ENCODE data around the gene STK11. TPM values are rescaled to one million over a fixed set of nuclear protein-coding genes. Genes with fewer than 3 reads are reported as not detected.
A peak's percentile ranks its signal among the peaks of the same experiment; 100 is the strongest.

STK11 gene
- total RNA-seq, 3 donors from 2014 or later = 32.8 to 55.0 (median 52.1) TPM

DNA sequence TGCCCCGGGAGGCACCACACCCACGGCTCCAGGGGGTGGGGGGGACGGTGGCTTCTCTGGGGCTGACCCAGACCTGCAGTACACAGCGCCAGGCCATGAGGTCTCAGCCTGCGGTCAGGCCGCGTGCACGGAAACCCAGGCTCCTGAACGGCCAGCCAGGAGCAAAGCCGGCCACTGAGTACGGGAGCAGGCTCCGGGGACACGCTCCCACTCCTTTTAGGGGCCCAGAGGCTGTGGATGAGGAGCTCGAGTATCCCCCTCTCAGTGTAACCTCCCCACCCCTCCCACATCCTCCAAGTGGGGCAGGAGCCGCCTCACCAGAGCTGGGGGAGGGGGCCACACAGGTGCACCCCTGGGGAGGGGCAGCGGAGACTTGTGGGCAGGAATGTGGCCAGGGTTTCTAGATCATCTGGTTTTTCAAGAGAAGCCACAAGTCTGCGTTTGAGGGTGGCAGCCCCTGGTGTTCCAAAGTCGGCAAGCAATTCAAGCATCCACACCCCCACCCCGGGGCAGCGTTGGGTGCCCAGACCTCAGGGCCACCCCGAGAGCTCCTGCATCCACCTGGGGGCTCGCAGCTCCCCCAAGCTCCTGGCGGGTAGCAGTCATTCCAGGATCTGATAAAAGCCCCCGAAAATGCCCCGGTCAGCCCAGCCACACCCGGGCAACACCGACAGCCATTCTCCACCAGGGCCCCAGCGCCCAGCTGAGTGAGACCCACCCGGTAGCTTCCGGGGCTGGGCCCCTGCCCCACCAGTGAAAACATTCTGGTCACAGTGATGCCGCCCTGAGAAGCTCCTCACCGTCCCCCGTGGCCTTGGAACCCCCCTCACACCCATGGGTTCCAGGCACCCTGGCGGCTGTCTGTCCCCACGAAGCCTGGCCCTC is 37.6 kb upstream of the STK11 start:
- no peaks in the 10 kb centered on the region for H3K9me3 ChIP-seq
- H3K27ac ChIP-seq = peak overlapping the region; percentile 87 to 99
- H3K4me1 ChIP-seq = peaks cover 38 to 54% of the 10 kb centered on the region in 2 donors
- H3K36me3 ChIP-seq = no peaks in the 10 kb centered on the region
- no peaks in the 10 kb centered on the region for H3K27me3 ChIP-seq
- TF ChIP-seq POLR2A (IDR thresholded peaks at IDR 0.05) (no peak), POLR2AphosphoS5 (IDR thresholded peaks at IDR 0.05) (no peak)
- TF ChIP-seq, protein P1, sequence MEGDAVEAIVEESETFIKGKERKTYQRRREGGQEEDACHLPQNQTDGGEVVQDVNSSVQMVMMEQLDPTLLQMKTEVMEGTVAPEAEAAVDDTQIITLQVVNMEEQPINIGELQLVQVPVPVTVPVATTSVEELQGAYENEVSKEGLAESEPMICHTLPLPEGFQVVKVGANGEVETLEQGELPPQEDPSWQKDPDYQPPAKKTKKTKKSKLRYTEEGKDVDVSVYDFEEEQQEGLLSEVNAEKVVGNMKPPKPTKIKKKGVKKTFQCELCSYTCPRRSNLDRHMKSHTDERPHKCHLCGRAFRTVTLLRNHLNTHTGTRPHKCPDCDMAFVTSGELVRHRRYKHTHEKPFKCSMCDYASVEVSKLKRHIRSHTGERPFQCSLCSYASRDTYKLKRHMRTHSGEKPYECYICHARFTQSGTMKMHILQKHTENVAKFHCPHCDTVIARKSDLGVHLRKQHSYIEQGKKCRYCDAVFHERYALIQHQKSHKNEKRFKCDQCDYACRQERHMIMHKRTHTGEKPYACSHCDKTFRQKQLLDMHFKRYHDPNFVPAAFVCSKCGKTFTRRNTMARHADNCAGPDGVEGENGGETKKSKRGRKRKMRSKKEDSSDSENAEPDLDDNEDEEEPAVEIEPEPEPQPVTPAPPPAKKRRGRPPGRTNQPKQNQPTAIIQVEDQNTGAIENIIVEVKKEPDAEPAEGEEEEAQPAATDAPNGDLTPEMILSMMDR (IDR thresholded peaks at IDR 0.05) = peak in 1 of 3 donors; percentile 10
- intact Hi-C loops (cut with DNase I; ENCODE audit: low total_unique reads) = no loop called here
- H3K4me3 ChIP-seq = peak overlapping the region; percentile 25 to 91 (median 46)
- DNase-seq (ENCODE audit: low spot score in 2 of 2) = no peak

DNA sequence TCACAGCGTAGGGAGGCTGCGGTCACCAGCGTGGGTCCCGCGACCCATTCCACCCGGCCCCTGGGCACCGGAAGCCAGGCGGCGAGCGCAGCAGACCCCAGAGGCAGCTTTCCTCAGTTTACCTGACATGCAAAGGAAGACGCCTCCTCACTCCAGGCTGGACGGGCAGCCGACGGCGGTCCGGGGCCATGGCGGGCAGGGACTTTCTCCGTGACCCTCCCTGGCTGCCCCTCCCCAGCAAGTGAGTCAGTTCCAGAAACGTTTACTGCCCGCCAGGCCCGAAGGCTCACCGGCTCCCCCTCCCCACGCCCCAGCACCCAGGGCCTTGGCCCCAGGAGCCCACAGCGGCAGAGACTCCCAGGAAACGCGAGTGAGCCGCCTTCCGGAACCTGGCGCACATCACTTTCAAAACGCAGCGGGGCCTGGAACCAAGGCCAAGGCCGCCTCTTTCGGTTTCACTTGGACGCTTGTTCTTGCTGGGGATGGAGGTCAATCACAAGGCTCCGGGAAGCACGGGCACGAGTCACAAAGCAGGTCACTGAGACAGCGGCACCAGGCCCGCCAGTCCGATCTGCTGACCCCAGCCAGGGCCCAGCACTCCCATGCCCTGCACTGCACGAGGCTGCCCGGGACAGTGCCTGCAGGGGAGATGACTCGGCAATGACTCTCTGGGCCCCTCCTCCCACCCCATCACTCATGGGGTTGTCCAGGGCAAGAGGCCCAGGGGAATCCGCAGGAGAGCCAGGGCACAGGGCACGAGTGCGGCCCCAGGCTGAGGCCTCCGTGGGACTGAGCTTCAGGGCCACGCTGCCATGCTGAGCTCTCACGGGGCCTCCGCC is 36.8 kb upstream of the STK11 start:
- Histone ChIP-seq H3K27me3 (no peaks in the 10 kb centered on the region), H3K4me1 (peaks cover 35 to 54% of the 10 kb centered on the region in 2 donors), H3K4me3 (peak overlapping the region; percentile 25 to 91 (median 46)), H3K27ac (peak overlapping the region; percentile 87 to 99), H3K36me3 (no peaks in the 10 kb centered on the region), H3K9me3 (no peaks in the 10 kb centered on the region)
- peak in 1 of 3 donors; percentile 54 for TF ChIP-seq POLR2AphosphoS5 (IDR thresholded peaks at IDR 0.05)
- TF ChIP-seq, protein P1 (IDR thresholded peaks at IDR 0.05) = no peak
- intact Hi-C loops (cut with DNase I; ENCODE audit: low total_unique reads) = no loop called here
- DNase-seq (ENCODE audit: low spot score in 2 of 2) = no peak

DNA sequence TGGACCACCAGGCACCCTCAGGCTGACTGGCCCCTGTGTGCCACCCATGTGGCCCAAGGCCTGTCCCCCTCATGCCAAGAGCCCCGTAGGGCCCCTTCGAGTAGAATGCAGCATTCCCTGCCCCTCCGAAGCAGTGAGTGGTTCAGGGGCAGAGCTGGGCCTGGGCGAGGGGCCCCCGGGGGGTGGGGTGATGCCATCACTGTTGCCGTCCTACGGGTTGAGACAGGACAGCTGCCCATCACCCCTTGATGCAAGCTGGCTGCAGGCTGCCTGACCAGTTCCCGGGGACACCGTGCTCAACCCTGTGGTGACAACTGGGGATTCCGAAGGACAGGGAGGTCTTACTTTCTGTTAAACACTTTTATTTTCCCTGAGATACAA is 36.2 kb upstream of the STK11 start:
- H3K27ac ChIP-seq = peak overlapping the region; percentile 87 to 99
- H3K36me3 ChIP-seq = no peaks in the 10 kb centered on the region
- H3K4me1 ChIP-seq = peaks cover 35 to 54% of the 10 kb centered on the region in 2 donors
- H3K27me3 ChIP-seq = no peaks in the 10 kb centered on the region
- TF ChIP-seq POLR2A (IDR thresholded peaks at IDR 0.05) (no peak), POLR2AphosphoS5 (IDR thresholded peaks at IDR 0.05) (no peak)
- TF ChIP-seq, protein P1 (IDR thresholded peaks at IDR 0.05) = no peak
- peak overlapping the region; percentile 25 to 91 (median 46) for H3K4me3 ChIP-seq
- no peaks in the 10 kb centered on the region for H3K9me3 ChIP-seq
- DNase-seq (ENCODE audit: low spot score in 2 of 2) = no peak
- intact Hi-C loops (cut with DNase I; ENCODE audit: low total_unique reads) = no loop called here

DNA sequence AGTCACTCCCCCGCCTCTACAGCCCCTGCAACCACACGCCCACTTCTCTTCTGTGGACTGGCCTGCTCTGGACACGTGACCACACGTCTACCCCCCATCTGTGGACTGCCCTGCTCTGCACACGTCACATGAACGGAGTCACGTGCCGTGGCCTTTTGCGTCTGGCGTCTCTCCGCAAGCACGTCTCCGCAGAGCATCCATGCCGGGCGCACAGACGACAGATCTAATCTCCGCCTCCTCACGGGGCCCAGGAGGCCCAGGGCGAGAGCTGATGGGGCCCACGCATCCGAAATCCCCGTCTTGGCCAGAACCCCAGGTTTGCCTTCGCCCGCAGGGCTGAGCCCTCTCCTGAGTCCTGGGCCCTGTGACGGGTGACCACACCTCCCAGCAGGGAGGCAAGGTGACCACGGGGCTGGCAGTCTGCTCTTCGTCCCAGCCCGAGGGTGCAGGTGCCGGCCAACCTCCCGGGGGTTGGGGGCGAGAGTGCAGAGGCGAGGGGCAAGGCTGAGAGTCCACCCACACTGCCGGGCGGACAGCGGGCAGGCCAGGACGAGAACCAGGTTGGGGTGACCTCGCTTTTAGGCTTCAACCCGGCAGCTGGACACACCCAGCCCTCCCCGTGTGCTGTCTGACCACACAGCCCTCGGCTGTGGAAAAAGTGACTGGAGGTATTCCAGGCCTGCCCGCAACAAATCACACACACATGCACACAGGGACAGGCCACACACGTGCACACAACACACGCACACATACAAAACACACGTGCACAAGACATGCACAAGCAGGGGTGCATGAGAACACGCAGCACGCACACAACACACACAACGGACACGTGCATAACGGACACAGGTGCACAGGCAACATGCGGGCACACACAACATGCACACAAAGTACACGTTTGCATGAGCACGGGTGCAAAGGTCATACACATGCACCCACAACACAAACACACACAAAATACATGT is 35.4 kb upstream of the STK11 start:
- no peaks in the 10 kb centered on the region for H3K36me3 ChIP-seq
- no peaks in the 10 kb centered on the region for H3K27me3 ChIP-seq
- intact Hi-C loops (cut with DNase I; ENCODE audit: low total_unique reads) = no loop called here
- H3K4me1 ChIP-seq = peaks cover 35 to 51% of the 10 kb centered on the region in 2 donors
- H3K4me3 ChIP-seq = peak overlapping the region in 2 of 3 donors; percentile 46 to 91
- H3K9me3 ChIP-seq = no peaks in the 10 kb centered on the region
- peak overlapping the region; percentile 87 to 99 for H3K27ac ChIP-seq
- TF ChIP-seq POLR2A (IDR thresholded peaks at IDR 0.05) (no peak), POLR2AphosphoS5 (IDR thresholded peaks at IDR 0.05) (peak; percentile 57 to 89 (median 78))
- TF ChIP-seq, protein P1 (IDR thresholded peaks at IDR 0.05) = no peak
- DNase-seq (ENCODE audit: low spot score in 2 of 2) = peak in 1 of 2 donors; percentile 76

Measured in breast epithelium (tissue), 4 donors.